HepG2 (cell line): ENCODE data around the gene NUDT7. TPM values are rescaled to one million over a fixed set of nuclear protein-coding genes. Genes with fewer than 3 reads are reported as not detected.

Source experiments
- ATF6 ChIP-seq: sonication (generic); formaldehyde crosslinking; conservative IDR thresholded peaks from 2 replicates; pipeline ENCODE4 v1.4.0; 2020; ENCODE audit warnings: missing genetic modification reagents
- CC2D1A ChIP-seq: sonication (generic); formaldehyde crosslinking; IDR thresholded peaks from 2 replicates; pipeline ENCODE4 v1.8.1; 2023; ENCODE audit warnings: mild to moderate bottlenecking, missing genetic modification reagents
- CHD4 ChIP-seq: fragments of 200-600 bp; sonication (generic); IDR thresholded peaks from 2 replicates; pipeline ENCODE4 v1.7.0; 2017; ENCODE audit warnings: mild to moderate bottlenecking, low read length, borderline replicate concordance
- GATAD2A ChIP-seq: IDR thresholded peaks from 2 replicates; pipeline ENCODE4 v1.6.1; 2016
- GTF3A ChIP-seq: sonication (generic); formaldehyde crosslinking; conservative IDR thresholded peaks from 2 replicates; pipeline ENCODE4 v1.4.0; 2020; ENCODE audit warnings: mild to moderate bottlenecking, missing genetic modification reagents
- HCFC1 ChIP-seq: fragments of 150-350 bp; IDR thresholded peaks from 2 replicates; pipeline ENCODE4 v1.6.1; 2014; ENCODE audit warnings: low read depth, low read length
- MAFK ChIP-seq, 2 experiments: IDR thresholded peaks in 1 of 2; conservative IDR thresholded peaks in 1 of 2; 2 replicates each; pipeline ENCODE4 v1.6.1; 2011; ENCODE audit warnings: improper control_type of control experiment in 2 of 2, low read length in 2 of 2
- MEIS2 ChIP-seq: sonication (generic); formaldehyde crosslinking; IDR thresholded peaks from 2 replicates; pipeline ENCODE4 v1.9.0; 2021; ENCODE audit warnings: mild to moderate bottlenecking, missing genetic modification reagents
- RXRB ChIP-seq: IDR thresholded peaks from 2 replicates; pipeline ENCODE4 v1.6.1; 2016; ENCODE audit warnings: borderline replicate concordance, missing genetic modification reagents, missing compliant biosample characterization
- SMARCC2 ChIP-seq: fragments of 450-650 bp; IDR thresholded peaks from 2 replicates; pipeline ENCODE4 v1.6.1; 2017; ENCODE audit warnings: antibody characterized with exemption, mild to moderate bottlenecking
- SNAPC5 ChIP-seq: sonication (generic); formaldehyde crosslinking; IDR thresholded peaks from 2 replicates; pipeline ENCODE4 v1.8.1; 2023; ENCODE audit warnings: mild to moderate bottlenecking, missing genetic modification reagents, borderline replicate concordance
- SOX5 ChIP-seq: IDR thresholded peaks from 2 replicates; pipeline ENCODE4 v1.6.1; 2016; ENCODE audit warnings: borderline replicate concordance
- TP53 ChIP-seq: sonication (generic); formaldehyde crosslinking; conservative IDR thresholded peaks from 2 replicates; pipeline ENCODE4 v1.4.0; 2020; ENCODE audit warnings: missing genetic modification reagents
- ZBTB42 ChIP-seq: sonication (generic); formaldehyde crosslinking; IDR thresholded peaks from 2 replicates; pipeline ENCODE4 v1.5.0; 2020; ENCODE audit warnings: mild to moderate bottlenecking, missing genetic modification reagents
- ZKSCAN1 ChIP-seq: fragments of 150-350 bp; IDR thresholded peaks from 2 replicates; pipeline ENCODE4 v1.6.1; 2014; ENCODE audit warnings: low read length
- ZNF256 ChIP-seq: sonication (generic); formaldehyde crosslinking; conservative IDR thresholded peaks from 2 replicates; pipeline ENCODE4 v1.4.0; 2020; ENCODE audit warnings: missing genetic modification reagents
- ZNF552 ChIP-seq: sonication (generic); formaldehyde crosslinking; IDR thresholded peaks from 2 replicates; pipeline ENCODE4 v1.9.0; 2022; ENCODE audit warnings: missing genetic modification reagents, mild to moderate bottlenecking, borderline replicate concordance
- ZNF75D ChIP-seq: sonication (generic); formaldehyde crosslinking; IDR thresholded peaks from 2 replicates; pipeline ENCODE4 v1.8.1; 2023; ENCODE audit warnings: missing genetic modification reagents, mild to moderate bottlenecking, borderline replicate concordance
- ZZZ3 ChIP-seq: sonication (generic); formaldehyde crosslinking; IDR thresholded peaks from 2 replicates; pipeline ENCODE4 v1.4.0; 2020; ENCODE audit warnings: missing genetic modification reagents, mild to moderate bottlenecking, borderline replicate concordance
- polyA plus RNA-seq, 8 experiments: library from polyadenylated mRNA; depleted of rRNA in 3 of 8; stranded (reverse) in 7 of 8; unstranded in 1 of 8; fragments of >200 nt; fragmentation: Illumina TruSeq in 4 of 8; extraction: Trizol in 4 of 8; gene quantifications; 2 replicates each; pipeline versions ENCODE4 v1.2.1 to v1.2.3, GENCODE V29; 2011 to 2016; ENCODE audit warnings: low read depth in 4 of 8, missing spikeins in 1 of 8, mixed read lengths in 1 of 8; ENCODE audit not compliant: insufficient read depth in 1 of 8
- total RNA-seq, 5 experiments: library from RNA; depleted of rRNA; stranded (reverse); fragments of >200 nt; fragmentation: Illumina TruSeq; extraction: Trizol; gene quantifications; 2 replicates each; pipeline ENCODE4 v1.2.3, GENCODE V29; 2016; ENCODE audit warnings: low read depth in 1 of 5
- TF ChIP-seq, protein P1 (sequence below): IDR thresholded peaks from 2 replicates; pipeline ENCODE4 v1.6.1; 2016; ENCODE audit warnings: low read depth, borderline replicate concordance
- TF ChIP-seq, protein P2 (sequence below): sonication (generic); formaldehyde crosslinking; IDR thresholded peaks from 2 replicates; pipeline ENCODE4 v1.4.0; 2020; ENCODE audit warnings: missing genetic modification reagents
- TF ChIP-seq, protein P3 (sequence below), 2 experiments: sonication (generic) in 1 of 2; formaldehyde crosslinking in 1 of 2; IDR thresholded peaks; 2 replicates each; pipeline versions ENCODE4 v1.4.0 to v1.6.1; 2016 to 2020; ENCODE audit warnings: borderline replicate concordance in 1 of 2, low read depth in 1 of 2, mild to moderate bottlenecking in 1 of 2, missing genetic modification reagents in 1 of 2

The NUDT7 gene
- total and polyA plus RNA-seq, 2 of the 13 experiments (the other 11 are each of a cell fraction or from before 2014, with no cell fraction given): 14.3 to 23.9 TPM

GRCh38 chr16:77722309-77723107 lies at the start of gene NUDT7 (continued):
- no peak; the same call in 1 of the 2 replicates for TF ChIP-seq HCFC1
- TF ChIP-seq, protein P1, sequence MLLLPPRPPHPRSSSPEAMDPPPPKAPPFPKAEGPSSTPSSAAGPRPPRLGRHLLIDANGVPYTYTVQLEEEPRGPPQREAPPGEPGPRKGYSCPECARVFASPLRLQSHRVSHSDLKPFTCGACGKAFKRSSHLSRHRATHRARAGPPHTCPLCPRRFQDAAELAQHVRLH (CRISPR knock-in tag): peak; percentile 48; the same call in 1 of the 2 replicates
- TF ChIP-seq ATF6 (CRISPR knock-in tag): no peak
- peak; percentile 51 for TF ChIP-seq RXRB (CRISPR knock-in tag)
- TF ChIP-seq, protein P2, sequence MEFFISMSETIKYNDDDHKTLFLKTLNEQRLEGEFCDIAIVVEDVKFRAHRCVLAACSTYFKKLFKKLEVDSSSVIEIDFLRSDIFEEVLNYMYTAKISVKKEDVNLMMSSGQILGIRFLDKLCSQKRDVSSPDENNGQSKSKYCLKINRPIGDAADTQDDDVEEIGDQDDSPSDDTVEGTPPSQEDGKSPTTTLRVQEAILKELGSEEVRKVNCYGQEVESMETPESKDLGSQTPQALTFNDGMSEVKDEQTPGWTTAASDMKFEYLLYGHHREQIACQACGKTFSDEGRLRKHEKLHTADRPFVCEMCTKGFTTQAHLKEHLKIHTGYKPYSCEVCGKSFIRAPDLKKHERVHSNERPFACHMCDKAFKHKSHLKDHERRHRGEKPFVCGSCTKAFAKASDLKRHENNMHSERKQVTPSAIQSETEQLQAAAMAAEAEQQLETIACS (CRISPR knock-in tag): no peak
- TF ChIP-seq CC2D1A (CRISPR knock-in tag): 0 out of 2 replicates have a peak, but pooled peaks have one; percentile 94
- TF ChIP-seq GTF3A (CRISPR knock-in tag): no peak
- no peak for TF ChIP-seq ZNF552 (CRISPR knock-in tag)
- TF ChIP-seq TP53 (CRISPR knock-in tag): peak; percentile 41; the same call in 1 of the 2 replicates
- TF ChIP-seq GATAD2A (CRISPR knock-in tag): peak; percentile 70
- no peak; the same call in 1 of the 2 replicates for TF ChIP-seq MEIS2 (CRISPR knock-in tag)
- no peak for TF ChIP-seq ZKSCAN1
- peak; percentile 71 for TF ChIP-seq ZNF256 (CRISPR knock-in tag)
- TF ChIP-seq, protein P3, sequence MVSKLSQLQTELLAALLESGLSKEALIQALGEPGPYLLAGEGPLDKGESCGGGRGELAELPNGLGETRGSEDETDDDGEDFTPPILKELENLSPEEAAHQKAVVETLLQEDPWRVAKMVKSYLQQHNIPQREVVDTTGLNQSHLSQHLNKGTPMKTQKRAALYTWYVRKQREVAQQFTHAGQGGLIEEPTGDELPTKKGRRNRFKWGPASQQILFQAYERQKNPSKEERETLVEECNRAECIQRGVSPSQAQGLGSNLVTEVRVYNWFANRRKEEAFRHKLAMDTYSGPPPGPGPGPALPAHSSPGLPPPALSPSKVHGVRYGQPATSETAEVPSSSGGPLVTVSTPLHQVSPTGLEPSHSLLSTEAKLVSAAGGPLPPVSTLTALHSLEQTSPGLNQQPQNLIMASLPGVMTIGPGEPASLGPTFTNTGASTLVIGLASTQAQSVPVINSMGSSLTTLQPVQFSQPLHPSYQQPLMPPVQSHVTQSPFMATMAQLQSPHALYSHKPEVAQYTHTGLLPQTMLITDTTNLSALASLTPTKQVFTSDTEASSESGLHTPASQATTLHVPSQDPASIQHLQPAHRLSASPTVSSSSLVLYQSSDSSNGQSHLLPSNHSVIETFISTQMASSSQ (IDR thresholded peaks at IDR 0.05; ENCODE audit: low read depth): no peak
- TF ChIP-seq, protein P3 (CRISPR knock-in tag; IDR thresholded peaks at IDR 0.05; ENCODE audit: borderline replicate concordance): peak; percentile 26; the same call in 1 of the 2 replicates
- TF ChIP-seq MAFK (conservative IDR thresholded peaks at IDR 0.05 in 1 of 2, IDR thresholded peaks at IDR 0.05 in 1 of 2; ENCODE audit: low read length in 2 of 2): peak; percentile 2 to 39; a peak in 1 of 4 replicates
- no peak for TF ChIP-seq ZNF75D (CRISPR knock-in tag)
- TF ChIP-seq CHD4: no peak
- no peak for TF ChIP-seq SNAPC5
- peak; percentile 30; the same call in 1 of the 2 replicates for TF ChIP-seq SOX5 (CRISPR knock-in tag)
- TF ChIP-seq ZZZ3 (CRISPR knock-in tag): no peak; the same call in 1 of the 2 replicates
- peak; percentile 89; the same call in 1 of the 2 replicates for TF ChIP-seq ZBTB42 (CRISPR knock-in tag)
- no peak for TF ChIP-seq SMARCC2
